Psoas muscle (tissue), 8 donors: ENCODE results near the gene CXCL13. TPM values are rescaled to one million over a fixed set of nuclear protein-coding genes. Genes with fewer than 3 reads are reported as not detected.
"Not testable (repeated sequence)": the region's sequence is repeated elsewhere in the genome, so short reads cannot be mapped to it uniquely, and the experiment has no call there.

Experiments
- ATAC-seq, 4 donors: fragments of 200-7000 bp; cut with Tn5 transposase; one replicate each; pipeline ENCODE4 v1.9.1; 2020; ENCODE audit warnings: moderate library complexity in 3 of 4, mild to moderate bottlenecking in 2 of 4
- DNase-seq, 2 donors: peaks; one replicate each; pipeline ENCODE4 v3.0.0-alpha.2; 2020
- H3K27ac ChIP-seq: fragments of 200-600 bp; one replicate; pipeline ENCODE4 v1.8.0; 2022
- H3K27me3 ChIP-seq, 3 donors: fragments of 200-600 bp in 1 of 3; one replicate each; pipeline versions ENCODE4 v1.6.1 to v1.8.0; 2013 to 2022; ENCODE audit warnings: low read length in 2 of 3, mild to moderate bottlenecking in 2 of 3, moderate library complexity in 1 of 3; ENCODE audit not compliant: insufficient read depth in 3 of 3
- H3K36me3 ChIP-seq, 2 donors: fragments of 200-600 bp in 1 of 2; one replicate each; pipeline versions ENCODE4 v1.6.1 to v1.8.0; 2013 to 2022; ENCODE audit warnings: low read depth in 1 of 2, mild to moderate bottlenecking in 1 of 2, moderate library complexity in 1 of 2; ENCODE audit not compliant: insufficient read depth in 1 of 2
- H3K4me1 ChIP-seq: fragments of 200-600 bp; one replicate; pipeline ENCODE4 v1.8.0; 2022
- H3K4me3 ChIP-seq: fragments of 200-600 bp; one replicate; pipeline ENCODE4 v1.8.0; 2022; ENCODE audit warnings: mild to moderate bottlenecking
- H3K9me3 ChIP-seq: fragments of 200-600 bp; one replicate; pipeline ENCODE4 v1.8.0; 2022
- WGBS, 3 donors: extraction: QIAGEN DNeasy Blood & Tissue Kit; methylation state at CpG; one replicate each; pipeline versions ENCODE4 v1.1.6 to v1.1.7; 2013; 5-methylcytosine and 5-hydroxymethylcytosine counted together
- intact Hi-C, 2 donors: fragments of 100-400 bp; cut with DNase I; formaldehyde crosslinking; loops; one replicate each; pipeline versions ENCODE4 v1.11.0 to v1.14.2; 2022
- polyA plus RNA-seq, 3 donors: library from polyadenylated mRNA; stranded (reverse); fragments of 200-250 nt; gene quantifications; one replicate each; pipeline ENCODE4 v1.2.3, GENCODE V29; 2013
- total RNA-seq, 4 donors: library from RNA; stranded (reverse); fragmentation: NEBNext Ultra II Directional in 2 of 4; extraction: Animal tissue kit (Norgen Biotek cat#: 25700) in 2 of 4; gene quantifications; one replicate each; pipeline versions ENCODE4 v1.2.1 to v1.2.4, GENCODE V29; 2021 to 2023
- TF ChIP-seq, protein P1 (sequence below): fragments of 200-600 bp; IDR thresholded peaks from one replicate; pipeline ENCODE4 v1.8.0; 2022; ENCODE audit warnings: antibody characterized with exemption
- donor health status: healthy with polysubstance abuse.
- donor health status: DM: no; HTN: no; CAD: no; lungs with moderate emphysema.
- donor health status: Bipolar disorder and iron deficiency.
- donor health status: healthy.
- donor health status: DM: yes; HTN: yes; CAD: no.
- donor health status: DM: no; HTN: no; CAD: no.
- donor health status: DM: no; HTN: no; CAD: no.
- donor health status: DM: yes; HTN: yes; CAD: no.

CXCL13 gene
- total and polyA plus RNA-seq, 7 donors = 0.09 to 0.53 (median 0.15) TPM; not detected in 3

DNA sequence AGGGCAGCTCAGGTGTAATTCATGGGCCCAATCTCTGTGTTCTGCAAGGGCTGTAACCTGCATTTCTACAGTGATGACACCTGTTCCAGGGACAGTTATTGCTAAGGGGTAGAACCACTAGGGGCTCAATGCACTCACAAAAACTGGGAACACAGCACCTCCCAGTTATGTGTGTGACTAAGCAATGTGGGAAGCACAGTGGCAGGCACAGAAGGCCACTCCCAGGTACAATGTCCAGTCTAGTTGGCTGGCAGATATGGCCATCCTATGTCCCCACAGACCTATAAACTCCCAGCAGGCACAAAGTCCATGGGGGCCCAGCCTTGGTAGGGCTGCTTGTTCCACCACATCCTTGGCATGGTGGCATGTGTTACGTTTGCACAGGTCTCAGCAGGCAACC is 25.7 kb downstream of the CXCL13 start:
- Histone ChIP-seq H3K27me3 (no peaks in the 10 kb centered on the region), H3K9me3 (no peaks in the 10 kb centered on the region), H3K36me3 (no peaks in the 10 kb centered on the region), H3K4me1 (no peaks in the 10 kb centered on the region), H3K27ac (no peak overlapping the region), H3K4me3 (no peak overlapping the region)
- WGBS, 3 donors = 90 to 100% (median 95%) methylated on average over 1 of the region's 1 CpG
- TF ChIP-seq, protein P1, sequence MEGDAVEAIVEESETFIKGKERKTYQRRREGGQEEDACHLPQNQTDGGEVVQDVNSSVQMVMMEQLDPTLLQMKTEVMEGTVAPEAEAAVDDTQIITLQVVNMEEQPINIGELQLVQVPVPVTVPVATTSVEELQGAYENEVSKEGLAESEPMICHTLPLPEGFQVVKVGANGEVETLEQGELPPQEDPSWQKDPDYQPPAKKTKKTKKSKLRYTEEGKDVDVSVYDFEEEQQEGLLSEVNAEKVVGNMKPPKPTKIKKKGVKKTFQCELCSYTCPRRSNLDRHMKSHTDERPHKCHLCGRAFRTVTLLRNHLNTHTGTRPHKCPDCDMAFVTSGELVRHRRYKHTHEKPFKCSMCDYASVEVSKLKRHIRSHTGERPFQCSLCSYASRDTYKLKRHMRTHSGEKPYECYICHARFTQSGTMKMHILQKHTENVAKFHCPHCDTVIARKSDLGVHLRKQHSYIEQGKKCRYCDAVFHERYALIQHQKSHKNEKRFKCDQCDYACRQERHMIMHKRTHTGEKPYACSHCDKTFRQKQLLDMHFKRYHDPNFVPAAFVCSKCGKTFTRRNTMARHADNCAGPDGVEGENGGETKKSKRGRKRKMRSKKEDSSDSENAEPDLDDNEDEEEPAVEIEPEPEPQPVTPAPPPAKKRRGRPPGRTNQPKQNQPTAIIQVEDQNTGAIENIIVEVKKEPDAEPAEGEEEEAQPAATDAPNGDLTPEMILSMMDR = no peak
- ATAC-seq = no peak
- no peak for DNase-seq
- intact Hi-C loops = no loop called here

DNA sequence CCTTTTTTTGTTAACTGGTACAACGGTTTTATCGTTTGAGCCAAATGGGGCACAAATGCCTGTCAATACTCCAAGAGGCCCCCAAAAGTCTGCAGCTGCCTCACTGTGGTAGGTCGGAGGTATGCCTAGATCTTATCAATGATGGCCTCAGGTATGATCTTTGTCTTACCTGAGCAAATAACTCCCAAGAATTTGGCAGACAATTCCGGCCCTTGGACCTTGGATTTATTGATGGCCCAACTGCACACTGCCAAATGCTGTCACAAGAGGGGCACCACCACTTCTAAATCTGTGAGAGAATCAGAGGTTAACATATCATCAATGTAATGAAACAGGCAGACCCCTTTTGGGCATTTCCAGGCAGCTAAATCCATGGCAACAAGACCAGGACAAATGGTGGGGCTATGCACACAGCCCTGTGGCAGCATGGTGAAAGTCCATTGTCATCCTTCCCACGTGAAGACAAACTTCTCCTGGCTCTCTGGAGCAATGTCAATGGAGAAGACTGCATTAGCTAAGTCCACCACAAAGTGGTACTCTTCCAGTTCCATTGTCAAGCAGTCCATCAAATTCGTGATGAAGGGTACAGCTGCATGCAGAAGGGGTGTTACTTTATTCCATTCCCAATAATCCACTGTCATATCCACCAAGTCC is 28.6 kb downstream of the CXCL13 start:
- Histone ChIP-seq H3K27ac (no peak overlapping the region), H3K36me3 (no peaks in the 10 kb centered on the region), H3K27me3 (no peaks in the 10 kb centered on the region), H3K4me1 (no peaks in the 10 kb centered on the region), H3K4me3 (no peak overlapping the region), H3K9me3 (no peaks in the 10 kb centered on the region)
- intact Hi-C loops = no loop called here
- DNase-seq (no peak), ATAC-seq (no peak)
- TF ChIP-seq, protein P1 = no peak
- WGBS, 3 donors = 75 to 79% (median 78%) methylated on average over 6 of the region's 6 CpGs

DNA sequence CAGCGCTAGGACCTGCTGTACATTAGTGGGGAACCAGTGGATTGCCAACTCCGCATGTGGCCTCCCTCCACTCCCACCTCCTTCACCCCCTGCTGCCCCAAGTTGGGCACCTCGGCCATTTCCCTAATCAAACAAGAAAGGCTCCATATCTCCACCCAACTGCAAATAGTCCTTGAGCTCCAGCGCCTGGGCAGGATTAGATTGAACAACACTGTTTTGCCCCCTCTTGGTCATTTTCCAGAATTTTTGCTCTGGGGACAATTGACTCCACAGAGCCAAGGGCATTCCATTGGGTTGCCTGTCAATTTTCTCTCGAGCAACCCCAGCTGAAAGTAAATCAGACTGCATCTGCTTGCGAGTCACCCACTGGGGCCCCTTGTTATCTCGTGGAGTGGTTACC is 29.6 kb downstream of the CXCL13 start:
- DNase-seq = no peak
- ATAC-seq = no peak
- Histone ChIP-seq H3K36me3 (no peaks in the 10 kb centered on the region), H3K27me3 (no peaks in the 10 kb centered on the region), H3K4me3 (no peak overlapping the region), H3K9me3 (no peaks in the 10 kb centered on the region), H3K27ac (no peak overlapping the region), H3K4me1 (no peaks in the 10 kb centered on the region)
- WGBS, 3 donors = 87% methylated on average over 7 of the region's 7 CpGs
- intact Hi-C loops = no loop called here
- TF ChIP-seq, protein P1 = no peak

DNA sequence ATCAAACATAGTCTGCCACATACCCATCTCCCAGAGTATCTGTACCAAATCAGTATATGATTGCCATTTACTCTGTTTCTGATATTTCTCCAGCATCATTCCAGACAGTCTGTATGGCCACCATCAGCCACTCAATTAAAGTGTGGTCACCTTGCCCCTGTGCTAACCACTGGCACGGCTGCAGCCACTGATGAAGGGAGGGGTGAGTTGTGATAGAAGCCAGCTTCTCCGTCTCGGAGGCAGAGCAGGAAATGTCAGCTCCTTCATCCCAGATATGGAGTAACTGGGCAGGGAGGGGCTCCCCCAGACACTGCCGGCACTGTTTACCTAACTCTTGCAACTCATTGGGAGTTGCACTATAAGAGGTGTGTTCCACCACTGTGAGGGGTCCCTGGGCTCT is 30.3 kb downstream of the CXCL13 start:
- DNase-seq (no peak), ATAC-seq (no peak)
- H3K27me3 ChIP-seq = no peaks in the 10 kb centered on the region
- WGBS, 3 donors = 64 to 73% (median 71%) methylated on average over 4 of the region's 4 CpGs
- H3K27ac ChIP-seq = no peak overlapping the region
- no peaks in the 10 kb centered on the region for H3K9me3 ChIP-seq
- H3K4me1 ChIP-seq = no peaks in the 10 kb centered on the region
- H3K36me3 ChIP-seq = no peaks in the 10 kb centered on the region
- TF ChIP-seq, protein P1 = no peak
- H3K4me3 ChIP-seq = no peak overlapping the region
- intact Hi-C loops = no loop called here

DNA sequence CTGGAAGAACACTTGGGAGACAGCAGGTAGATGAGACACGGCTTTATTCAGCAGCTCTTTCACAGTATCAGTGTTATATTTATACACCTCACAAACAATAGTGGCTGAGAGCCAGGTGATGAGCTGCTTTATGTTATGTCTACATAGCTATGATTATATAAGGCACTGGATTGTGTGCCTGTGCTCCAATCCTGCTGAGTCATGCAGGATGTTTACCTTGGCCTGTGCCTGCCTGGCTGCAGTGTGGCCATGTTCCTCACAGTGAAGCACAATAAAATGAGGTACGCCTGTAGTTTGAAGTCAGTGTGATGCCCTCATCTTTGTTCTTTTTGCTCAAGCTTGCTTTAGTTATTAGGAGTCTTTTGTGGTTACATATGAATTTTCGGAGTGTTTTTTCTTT is 31.3 kb downstream of the CXCL13 start:
- 78 to 86% (median 82%) methylated on average over 3 of the region's 3 CpGs for whole genome bisulfite sequencing, 3 donors
- Histone ChIP-seq H3K9me3 (no peaks in the 10 kb centered on the region), H3K27me3 (no peaks in the 10 kb centered on the region), H3K4me3 (no peak overlapping the region), H3K4me1 (no peaks in the 10 kb centered on the region), H3K27ac (no peak overlapping the region), H3K36me3 (no peaks in the 10 kb centered on the region)
- DNase-seq (no peak), ATAC-seq (no peak)
- TF ChIP-seq, protein P1 = no peak
- intact Hi-C loops = no loop called here

DNA sequence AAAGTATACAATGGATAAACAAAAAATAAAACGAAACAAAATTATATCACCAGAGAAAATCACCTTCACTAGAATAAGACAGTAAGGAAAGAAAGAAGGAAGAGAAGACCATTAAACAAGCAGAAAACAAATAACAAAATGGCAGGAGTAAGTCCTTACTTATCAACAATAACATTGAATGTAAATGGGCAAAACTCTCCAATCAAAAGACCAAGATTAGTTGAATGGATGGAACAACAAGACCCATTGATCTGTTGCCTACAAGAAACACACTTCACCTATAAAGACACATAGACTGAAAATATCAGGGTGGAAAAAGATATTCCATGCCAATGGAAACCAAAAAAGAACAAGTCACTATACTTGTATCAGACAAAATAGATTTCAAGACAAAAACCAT is 38.4 kb downstream of the CXCL13 start:
- H3K9me3 ChIP-seq = peaks cover 20% of the 10 kb centered on the region
- H3K36me3 ChIP-seq, H3K27ac ChIP-seq, ATAC-seq, H3K4me3 ChIP-seq, H3K4me1 ChIP-seq, DNase-seq, H3K27me3 ChIP-seq, intact Hi-C loops: not testable (repeated sequence)
- WGBS, 3 donors = 88 to 94% (median 90%) methylated on average over 1 of the region's 1 CpG
